ENCODE data around the gene GPR45.
"Not testable (repeated sequence)": the region's sequence is repeated elsewhere in the genome, so short reads cannot be mapped to it uniquely, and the experiment has no call there.

Gene GPR45, protein sequence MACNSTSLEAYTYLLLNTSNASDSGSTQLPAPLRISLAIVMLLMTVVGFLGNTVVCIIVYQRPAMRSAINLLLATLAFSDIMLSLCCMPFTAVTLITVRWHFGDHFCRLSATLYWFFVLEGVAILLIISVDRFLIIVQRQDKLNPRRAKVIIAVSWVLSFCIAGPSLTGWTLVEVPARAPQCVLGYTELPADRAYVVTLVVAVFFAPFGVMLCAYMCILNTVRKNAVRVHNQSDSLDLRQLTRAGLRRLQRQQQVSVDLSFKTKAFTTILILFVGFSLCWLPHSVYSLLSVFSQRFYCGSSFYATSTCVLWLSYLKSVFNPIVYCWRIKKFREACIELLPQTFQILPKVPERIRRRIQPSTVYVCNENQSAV

DNA sequence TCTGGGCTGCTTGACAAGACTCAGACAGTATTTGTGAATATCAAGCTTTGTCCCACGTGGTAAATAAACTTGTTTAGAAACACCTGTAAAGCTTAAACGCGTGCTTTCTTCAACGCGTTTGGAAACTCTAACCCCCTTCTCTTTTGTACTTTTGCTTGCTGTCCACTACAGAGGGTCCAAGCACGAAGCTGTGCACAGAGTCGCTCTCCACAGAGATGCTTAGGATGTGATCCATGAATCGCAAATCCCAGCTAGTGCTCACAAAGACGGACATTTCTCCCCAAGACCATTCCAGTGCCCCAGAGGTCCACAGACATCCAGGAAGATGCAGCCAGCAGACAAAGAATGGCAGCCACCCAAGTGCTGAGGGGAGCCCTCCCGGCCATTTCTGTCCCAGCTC, at the start of gene GPR45:
GPR45 (plus strand) TSS at position 301 of the 400 bp plus-strand sequence. CDS start 116 bp downstream, outside the sequence.
- in situ Hi-C loops (cut with HindIII; ENCODE audit: low sequenced_read_pairs), result no loop called here

DNA sequence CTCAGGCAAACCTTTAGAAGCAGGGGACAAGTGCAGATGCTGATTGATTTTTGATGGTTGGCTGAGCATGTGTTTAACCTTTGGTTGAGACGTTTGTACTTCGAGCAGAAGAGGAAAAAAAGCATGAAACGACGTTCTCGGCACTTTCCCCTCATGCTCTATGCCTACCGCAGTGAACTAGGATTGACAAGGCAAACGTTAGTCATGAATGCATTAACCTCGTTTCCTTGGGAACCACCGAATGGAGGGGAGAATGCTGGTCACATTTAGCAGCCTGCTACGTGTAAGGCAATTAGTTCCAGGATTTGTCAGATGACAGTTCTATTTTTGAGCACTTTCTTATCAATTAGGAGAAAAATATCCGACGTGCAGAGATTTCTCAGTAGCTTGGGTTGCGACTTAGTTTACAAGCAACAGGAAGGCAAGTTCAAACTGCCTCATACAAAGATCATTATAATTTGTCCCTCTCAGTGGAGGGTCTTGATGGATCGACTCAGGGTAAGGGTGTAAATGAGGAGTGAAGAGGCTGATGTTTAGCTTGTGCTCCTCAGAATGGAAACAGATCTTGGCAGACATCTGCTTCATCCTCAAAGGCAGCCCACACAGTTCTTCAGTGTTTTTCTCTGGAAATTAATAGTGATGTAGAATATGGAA, 47.4 kb upstream of the GPR45 start:
- in situ Hi-C loops (cut with HindIII; ENCODE audit: low sequenced_read_pairs), result no loop called here

DNA sequence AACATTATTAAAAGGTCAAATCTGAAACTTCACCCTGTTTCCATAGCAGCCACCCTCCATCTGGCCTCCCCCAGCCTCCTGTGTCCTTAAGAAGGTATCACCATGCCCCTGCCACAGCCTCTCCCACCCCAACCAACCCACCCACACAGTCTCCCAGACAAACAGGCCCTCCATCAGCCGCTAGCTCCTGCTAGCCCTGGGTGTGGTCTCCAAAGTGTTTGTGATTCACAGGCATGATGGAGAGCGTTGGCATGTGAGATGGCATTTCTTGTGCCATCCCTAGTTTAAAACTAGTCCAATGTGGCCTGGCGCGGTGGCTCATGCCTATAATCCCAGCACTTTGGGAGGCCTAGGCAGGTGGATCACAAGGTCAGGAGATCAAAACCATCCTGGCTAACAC, 44.9 kb upstream of the GPR45 start:
- in situ Hi-C loops (cut with HindIII; ENCODE audit: low sequenced_read_pairs), result no loop called here

DNA sequence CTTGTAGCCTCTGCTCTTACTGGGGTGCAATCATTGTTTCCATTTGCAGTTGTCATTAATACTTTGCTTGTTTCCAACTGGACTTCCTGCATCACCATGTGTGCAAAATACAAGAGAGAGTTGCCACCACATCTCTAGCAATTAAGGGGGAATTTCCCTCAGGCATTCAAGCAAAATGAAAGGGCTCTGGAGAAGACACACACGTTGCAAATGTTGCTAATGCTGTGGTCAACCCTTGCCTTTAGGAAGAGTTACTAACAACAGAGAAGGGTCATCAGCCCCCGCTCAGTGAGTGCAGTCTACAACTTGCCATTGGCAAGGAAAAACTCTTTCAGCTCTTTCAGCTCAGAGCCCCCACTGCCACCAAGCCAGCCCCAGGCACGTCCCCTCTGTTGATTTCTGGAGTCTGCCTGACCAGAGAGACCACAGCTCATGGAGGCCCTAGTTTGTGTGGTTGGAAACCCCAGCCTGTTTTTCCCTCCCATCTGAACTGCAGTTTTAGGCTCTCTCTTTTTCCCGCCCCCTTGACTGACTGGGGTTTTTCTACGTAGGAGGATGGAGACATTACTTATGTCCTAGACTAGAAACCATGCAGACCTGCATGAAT, 25.9 kb upstream of the GPR45 start:
- in situ Hi-C loops (cut with HindIII; ENCODE audit: low sequenced_read_pairs), result no loop called here

DNA sequence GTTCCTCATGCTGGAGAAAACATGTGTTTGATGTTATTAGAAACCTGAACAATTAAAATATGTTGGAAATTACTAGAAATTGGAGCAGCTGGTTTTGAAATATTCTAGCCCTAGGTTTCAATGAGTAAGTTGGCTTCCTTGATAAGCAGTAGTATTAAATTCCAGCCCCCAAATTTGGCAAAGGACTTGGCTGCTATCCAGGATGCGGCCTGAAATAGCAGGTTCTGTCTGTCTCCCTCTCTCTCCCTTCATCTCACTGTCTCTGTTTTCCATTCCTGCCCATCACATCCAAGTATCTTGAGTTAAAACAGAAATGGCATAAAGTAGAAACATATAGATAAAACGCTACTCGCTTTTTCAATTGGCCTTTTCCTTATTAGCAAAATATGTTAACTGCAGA, 20.9 kb upstream of the GPR45 start:
- in situ Hi-C loops (cut with HindIII; ENCODE audit: low sequenced_read_pairs), result no loop called here

DNA sequence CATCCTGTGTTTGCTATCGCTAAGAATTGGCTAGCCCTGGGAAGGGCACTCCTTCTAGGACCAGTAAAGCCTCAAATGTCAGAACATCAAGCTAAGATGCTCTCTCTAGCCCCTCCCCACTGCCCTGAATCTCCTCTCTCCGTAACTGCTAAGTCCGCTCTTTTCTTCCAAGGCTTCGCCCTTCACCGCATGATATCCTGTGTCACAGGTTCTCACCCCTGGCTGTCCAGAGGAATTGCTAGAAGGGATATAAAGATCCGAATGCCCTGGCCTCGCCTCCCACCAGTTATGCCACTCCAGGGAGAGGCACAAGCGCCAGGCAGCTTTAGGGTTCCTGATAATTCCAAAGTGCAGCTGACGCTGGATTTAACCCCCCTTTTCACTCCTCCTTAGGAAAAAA, 17.1 kb upstream of the GPR45 start:
- in situ Hi-C loops (cut with HindIII; ENCODE audit: low sequenced_read_pairs), result no loop called here

DNA sequence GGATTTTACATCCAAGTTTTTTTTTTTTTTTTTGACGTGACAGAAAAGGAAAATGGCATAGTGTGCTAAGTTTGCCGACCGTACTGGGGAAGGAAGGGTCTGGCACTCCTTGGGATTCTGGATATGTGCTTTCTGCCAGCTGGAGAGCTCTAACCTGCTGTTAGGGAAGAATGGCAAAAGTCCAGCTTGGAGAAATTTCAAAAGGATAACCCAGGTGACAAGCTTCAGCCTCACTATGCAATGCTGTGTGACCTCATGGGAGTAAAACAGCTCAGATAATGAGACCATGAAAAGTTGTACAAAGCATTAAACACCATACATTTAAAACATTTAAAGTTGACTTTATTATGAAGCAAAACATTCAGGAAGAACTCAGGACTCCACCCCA, 10.3 kb upstream of the GPR45 start:
- in situ Hi-C loops (cut with HindIII; ENCODE audit: low sequenced_read_pairs), result loop anchor here (5.0 kb wide), 1 partner anchor 119 kb away; no protein-coding TSS in a partner anchor

DNA sequence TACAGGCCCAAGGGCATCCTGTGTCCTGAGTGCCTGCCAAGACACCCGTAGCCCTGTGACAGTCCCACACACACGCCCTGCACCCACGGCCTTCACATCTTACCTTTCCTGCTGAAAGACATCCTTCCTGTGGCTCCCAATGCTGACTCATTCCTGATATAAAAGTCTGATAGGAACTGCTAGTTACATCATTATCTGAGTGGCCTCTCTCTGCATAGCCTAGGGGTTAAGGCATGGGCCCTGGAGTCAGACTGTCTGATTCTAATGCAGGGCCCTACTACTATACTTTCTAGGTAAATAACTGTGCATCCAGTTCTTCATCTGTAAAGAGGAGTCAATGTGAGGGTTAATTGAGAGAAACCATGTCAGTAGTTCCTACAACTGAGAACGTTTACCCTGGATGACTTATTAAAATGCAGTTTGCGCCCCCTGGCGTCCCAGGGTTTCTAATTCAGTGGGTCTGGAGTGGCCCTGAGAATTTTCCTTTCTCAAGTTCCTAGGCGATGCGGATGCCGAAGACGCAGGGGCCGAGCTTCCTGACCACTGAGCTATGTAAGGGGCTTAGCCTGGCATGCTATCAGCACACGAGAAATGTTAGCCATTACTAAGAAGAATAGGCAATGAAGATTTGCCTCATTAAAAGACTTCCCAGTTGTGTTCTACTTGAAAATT, 6.0 kb upstream of the GPR45 start:
- in situ Hi-C loops (cut with HindIII; ENCODE audit: low sequenced_read_pairs), result no loop called here

DNA sequence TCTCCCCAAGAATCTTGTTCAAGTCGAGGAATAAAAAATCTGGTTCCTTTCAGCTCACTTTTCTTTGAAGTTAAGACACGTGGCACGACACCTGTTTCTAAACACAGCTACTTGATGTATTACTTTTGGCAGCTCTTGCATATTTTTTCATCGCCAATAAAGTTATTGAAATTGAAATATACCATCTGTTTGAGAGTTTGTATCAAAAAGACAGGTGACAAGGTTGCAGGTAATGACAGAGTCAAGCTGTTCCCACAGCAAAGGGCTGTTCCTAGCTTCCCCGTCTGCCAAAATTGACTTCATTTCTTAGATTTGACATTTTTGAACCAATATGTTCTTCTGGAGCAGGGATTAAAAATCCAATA, 5.5 kb upstream of the GPR45 start:
- in situ Hi-C loops (cut with HindIII; ENCODE audit: low sequenced_read_pairs), result no loop called here

DNA sequence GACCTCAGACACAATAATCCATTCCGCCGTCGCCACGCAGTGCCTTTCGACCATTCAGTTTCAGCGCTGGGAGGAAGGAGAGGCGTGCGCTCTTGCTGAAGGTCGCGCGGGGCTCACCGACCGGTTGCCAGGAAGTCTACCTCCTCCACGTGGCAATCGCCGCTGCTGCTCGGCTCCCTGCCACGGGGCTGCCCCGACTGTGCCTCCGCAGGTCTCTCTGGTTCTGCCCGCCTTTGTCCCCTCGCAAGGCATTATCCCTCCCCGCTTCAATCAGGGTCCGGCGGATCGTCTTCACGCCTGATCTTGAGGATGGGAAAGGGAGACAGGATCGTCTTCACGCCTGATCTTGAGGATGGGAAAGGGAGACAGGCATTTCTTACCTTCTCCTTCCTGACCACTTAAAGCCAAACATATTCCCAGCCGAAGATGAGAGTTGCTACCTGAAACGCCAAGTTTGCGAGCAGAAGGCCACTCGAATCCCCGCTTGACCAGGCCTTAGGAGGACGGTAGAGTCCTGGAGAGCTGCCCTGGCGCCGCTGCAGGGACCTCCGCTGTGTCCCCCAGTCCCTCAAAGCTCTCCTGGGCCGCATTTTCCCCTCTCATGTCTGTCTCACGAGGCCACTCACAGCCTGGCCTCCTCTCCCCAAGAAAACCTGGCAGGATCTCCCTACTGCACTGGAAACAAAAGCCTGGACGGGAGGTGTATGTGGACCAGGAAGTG, 4.3 kb upstream of the GPR45 start:
- in situ Hi-C loops (cut with HindIII; ENCODE audit: low sequenced_read_pairs), result no loop called here

DNA sequence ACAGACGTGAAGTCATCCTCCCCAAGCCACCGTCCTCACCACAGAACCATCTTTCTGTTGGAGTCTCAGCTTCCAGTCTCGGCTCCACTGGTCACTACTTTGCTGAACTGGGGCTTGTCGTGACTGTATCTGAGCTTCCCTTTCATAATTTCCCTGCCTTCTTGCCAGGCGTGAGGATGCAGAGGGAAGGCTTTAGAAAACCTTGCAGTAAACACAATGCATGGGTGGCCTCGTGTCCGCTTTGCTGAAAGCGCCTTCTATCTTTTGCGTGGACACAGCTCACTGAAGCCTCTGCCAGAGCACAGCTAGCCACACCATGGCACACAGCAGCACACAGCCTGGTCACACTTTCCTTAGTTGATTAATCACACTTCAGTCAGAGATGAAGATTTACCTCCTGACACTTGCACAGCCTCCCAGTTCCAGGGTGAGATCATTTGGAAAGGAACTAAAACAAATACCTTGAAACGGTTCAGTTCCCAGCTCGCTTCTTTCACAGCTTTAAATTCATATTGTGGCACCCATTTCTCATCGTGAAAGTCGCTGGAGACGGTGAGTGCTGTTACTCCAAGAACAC, 2.8 kb upstream of the GPR45 start:
- in situ Hi-C loops (cut with HindIII; ENCODE audit: low sequenced_read_pairs), result no loop called here

DNA sequence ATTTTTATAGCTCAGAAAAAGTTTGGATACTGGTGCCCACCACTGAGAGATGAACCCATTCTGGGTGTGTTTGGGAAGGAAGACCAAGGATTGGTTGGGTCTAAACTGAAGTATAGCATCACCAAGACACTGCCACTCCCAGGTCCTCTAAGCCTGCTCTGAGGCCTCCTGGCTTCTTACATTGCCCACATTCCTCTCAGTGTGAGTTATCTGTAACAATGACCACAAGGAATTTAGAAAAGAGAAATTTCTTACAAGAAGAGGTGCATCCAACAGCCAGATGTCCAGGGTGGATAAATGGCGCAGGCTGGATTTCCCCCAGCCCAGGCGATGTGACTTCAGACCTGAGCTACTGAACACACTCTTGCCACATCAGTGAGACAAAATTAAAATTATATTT, 1.6 kb upstream of the GPR45 start:
- in situ Hi-C loops (cut with HindIII; ENCODE audit: low sequenced_read_pairs), result no loop called here

DNA sequence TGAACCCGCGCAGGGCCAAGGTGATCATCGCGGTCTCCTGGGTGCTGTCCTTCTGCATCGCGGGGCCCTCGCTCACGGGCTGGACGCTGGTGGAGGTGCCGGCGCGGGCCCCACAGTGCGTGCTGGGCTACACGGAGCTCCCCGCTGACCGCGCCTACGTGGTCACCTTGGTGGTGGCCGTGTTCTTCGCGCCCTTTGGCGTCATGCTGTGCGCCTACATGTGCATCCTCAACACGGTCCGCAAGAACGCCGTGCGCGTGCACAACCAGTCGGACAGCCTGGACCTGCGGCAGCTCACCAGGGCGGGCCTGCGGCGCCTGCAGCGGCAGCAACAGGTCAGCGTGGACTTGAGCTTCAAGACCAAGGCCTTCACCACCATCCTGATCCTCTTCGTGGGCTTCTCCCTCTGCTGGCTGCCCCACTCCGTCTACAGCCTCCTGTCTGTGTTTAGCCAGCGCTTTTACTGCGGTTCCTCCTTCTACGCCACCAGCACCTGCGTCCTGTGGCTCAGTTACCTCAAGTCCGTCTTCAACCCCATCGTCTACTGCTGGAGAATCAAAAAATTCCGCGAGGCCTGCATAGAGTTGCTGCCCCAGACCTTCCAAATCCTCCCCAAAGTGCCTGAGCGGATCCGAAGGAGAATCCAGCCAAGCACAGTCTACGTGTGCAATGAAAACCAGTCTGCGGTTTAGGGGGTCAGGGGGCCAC, 897 bp downstream of the GPR45 start:
- in situ Hi-C loops (cut with HindIII; ENCODE audit: low sequenced_read_pairs), result no loop called here

DNA sequence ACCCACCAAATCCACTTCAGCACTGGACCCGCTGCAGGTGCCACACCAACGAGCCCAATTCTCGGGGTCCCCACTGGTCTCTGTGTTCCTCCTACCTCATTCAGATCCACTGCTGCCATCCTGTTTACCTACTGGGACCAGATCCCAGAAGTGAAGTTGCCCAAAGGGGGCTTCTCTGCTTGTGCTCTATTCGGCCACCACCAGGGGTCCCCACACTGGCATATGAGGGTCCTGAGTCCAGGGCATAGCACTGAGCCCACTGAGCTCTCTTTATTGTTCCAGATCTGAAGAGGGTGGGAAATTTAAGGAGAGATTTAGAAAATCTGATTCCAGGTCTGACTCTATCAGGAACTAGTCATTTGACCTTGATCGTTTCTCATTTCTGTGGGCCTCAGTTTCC, 2.4 kb downstream of the GPR45 start:
- in situ Hi-C loops (cut with HindIII; ENCODE audit: low sequenced_read_pairs), result no loop called here

DNA sequence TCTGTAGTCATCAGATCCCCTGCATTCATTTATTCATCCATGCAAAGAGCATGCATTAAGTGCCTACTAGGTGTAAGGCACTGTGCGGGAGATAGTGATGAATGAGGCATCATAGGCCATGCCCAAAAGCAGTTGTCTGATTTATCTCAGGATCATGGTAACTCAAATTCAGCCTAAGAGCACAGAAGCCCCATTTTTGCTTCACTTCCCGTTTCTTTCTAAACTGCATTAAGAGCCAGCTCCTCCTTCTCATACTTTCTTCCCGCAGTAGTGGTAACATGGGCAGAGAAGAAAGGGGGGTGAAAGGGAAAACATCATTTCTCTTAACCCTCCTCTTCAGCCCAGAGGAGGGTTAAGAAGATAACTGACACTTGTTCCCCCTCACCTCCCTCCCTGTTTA, 2.9 kb downstream of the GPR45 start:
- in situ Hi-C loops (cut with HindIII; ENCODE audit: low sequenced_read_pairs), result no loop called here

DNA sequence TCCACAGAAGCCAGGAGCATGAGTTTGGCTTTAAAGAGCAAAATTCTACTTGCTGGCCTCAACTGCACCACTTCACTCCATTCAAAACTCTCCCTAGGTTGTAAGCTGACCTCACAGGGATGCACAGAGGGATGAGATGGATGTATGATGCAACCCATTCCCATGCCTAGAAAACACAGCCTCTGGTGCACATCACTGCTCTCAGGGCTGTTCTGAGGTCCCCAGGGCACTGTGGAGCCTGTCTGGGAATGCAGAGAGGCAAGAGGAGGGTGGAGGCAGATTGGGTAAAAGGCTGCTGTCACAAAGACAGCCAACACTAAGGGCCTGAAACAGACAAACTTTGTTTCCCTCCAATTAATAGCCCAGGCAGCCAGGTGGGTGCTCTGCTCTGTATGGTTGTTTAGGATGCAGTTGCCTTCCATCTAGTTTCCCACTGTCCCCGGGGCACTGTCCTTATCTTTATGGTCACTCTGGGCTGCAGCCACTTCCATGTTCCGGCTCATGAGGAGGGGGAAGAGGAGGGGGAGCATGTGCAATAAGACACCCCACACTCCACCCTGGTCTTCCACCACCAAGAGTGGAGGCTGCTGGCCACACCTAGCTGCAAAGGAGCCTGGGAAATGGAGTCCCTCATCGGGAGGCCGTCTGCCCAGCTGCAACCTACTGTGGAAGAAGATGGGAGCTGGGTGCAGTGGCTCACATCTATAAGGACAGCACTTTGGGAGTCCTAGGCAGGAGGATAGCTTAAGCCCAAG, 7.0 kb downstream of the GPR45 start:
- in situ Hi-C loops (cut with HindIII; ENCODE audit: low sequenced_read_pairs), result no loop called here

DNA sequence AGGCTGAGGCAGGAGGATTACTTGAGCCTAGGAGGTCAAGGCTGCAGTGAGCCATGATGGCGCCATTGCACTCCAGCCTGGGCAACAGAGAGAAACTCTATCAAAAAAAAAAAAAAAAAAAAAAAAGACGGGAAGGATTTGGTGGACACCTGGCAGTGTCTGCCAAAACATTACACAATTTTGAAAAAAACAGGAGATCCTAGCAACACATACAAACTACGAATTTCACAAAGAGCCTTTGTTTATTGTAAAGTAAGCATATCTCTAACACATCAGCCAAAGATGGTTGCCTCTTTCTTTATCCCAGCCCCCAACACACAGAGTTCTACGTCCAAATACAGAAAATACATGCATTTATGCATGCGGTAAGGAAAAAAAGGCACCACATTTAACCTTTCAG, 7.6 kb downstream of the GPR45 start:
- in situ Hi-C loops (cut with HindIII; ENCODE audit: low sequenced_read_pairs), result no loop called here

DNA sequence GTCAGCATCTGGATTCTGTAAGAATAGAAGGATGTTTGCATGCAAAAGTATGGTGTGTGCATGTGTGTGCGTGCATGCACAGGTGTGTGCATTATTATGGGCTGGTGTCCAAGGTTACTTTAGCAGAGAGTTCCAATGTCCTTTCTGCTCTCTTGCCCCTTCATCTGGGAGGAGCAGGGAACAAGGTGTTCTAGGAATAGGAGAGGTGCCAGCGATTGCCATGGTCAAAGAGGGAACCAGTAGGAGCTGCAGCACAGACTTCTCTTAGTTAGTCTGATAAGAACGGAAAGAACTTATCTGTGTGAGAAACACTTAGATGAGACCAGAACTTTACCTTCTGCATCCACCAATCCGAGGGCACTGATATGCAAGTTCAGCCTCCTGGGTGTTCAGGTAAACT, 8.3 kb downstream of the GPR45 start:
- in situ Hi-C loops (cut with HindIII; ENCODE audit: low sequenced_read_pairs), result no loop called here

DNA sequence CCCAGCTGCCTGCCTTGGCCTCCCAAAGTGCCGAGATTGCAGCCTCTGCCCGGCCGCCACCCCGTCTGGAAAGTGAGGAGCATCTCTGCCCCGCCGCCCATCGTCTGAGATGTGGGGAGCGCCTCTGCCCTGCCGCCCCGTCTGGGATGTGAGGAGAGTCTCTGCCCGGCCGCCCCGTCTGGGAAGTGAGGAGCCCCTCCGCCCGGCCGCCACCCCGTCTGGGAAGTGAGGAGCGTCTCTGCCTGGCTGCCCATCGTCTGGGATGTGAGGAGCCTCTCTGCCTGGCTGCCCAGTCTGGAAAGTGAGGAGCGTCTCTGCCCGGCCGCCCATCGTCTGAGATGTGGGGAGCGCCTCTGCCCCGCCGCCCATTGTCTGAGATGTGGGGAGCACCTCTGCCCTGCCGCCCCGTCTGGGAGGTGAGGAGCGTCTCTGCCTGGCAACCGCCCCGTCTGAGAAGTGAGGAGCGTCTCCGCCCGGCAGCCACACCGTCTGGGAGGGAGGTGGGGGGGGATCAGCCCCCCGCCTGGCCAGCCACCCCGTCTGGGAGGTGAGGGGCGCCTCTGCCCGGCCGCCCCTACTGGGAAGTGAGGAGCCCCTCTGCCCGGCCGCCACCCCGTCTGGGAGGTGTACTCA, 9.6 kb downstream of the GPR45 start:
- in situ Hi-C loops (cut with HindIII; ENCODE audit: low sequenced_read_pairs), result not testable (repeated sequence)
